B cell (primary cell): ENCODE results near the gene SMPD3.

ENCODE experiments used
- EZH2 ChIP-seq: IDR thresholded peaks from 2 replicates; pipeline ENCODE4 v1.6.1; 2012; ENCODE audit warnings: borderline replicate concordance, low read depth, mild to moderate bottlenecking, moderate library complexity, low read length; ENCODE audit not compliant: insufficient read depth, poor library complexity, severe bottlenecking
- TF ChIP-seq, protein P1 (sequence below): fragments of 200-600 bp; IDR thresholded peaks from one replicate; pipeline ENCODE4 v1.8.0; 2022; ENCODE audit warnings: antibody characterized with exemption, mild to moderate bottlenecking

DNA sequence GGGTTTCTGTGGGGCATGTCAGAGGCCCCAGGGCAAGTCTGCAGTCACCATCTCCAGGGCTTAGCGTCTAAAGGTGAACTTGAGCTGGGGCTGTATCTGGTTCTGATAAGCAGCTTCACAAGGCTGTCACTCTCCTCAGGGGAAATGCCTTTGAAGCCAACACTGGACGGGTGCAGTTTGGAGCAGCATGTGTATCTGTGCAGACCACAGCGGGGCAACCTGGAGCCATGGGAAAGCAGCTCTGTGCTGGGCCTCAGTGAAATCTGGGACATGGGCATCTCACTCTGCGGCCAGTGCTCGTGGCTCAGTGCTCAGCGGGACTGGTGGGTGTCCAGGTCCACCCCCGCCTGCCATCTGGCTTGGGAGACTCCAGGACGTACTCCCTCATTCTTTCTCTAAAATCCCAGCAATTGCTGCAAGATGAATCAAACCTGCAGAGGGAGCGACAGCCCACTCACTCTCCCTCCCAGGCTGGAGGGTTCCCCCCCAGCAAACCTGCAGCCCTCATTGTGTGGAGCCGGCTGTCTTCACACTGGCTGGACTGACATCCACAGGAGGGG lies 74.0 kb downstream of the SMPD3 start:
- TF ChIP-seq, protein P1, sequence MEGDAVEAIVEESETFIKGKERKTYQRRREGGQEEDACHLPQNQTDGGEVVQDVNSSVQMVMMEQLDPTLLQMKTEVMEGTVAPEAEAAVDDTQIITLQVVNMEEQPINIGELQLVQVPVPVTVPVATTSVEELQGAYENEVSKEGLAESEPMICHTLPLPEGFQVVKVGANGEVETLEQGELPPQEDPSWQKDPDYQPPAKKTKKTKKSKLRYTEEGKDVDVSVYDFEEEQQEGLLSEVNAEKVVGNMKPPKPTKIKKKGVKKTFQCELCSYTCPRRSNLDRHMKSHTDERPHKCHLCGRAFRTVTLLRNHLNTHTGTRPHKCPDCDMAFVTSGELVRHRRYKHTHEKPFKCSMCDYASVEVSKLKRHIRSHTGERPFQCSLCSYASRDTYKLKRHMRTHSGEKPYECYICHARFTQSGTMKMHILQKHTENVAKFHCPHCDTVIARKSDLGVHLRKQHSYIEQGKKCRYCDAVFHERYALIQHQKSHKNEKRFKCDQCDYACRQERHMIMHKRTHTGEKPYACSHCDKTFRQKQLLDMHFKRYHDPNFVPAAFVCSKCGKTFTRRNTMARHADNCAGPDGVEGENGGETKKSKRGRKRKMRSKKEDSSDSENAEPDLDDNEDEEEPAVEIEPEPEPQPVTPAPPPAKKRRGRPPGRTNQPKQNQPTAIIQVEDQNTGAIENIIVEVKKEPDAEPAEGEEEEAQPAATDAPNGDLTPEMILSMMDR = no peak
- TF ChIP-seq EZH2 = no peak
